GM18858 (cell line): ENCODE results near the gene USP8.

Experiments
- ATAC-seq: cut with Tn5 transposase; IDR thresholded peaks from one replicate; pipeline ENCODE4 v1.9.1; 2021; ENCODE audit not compliant: unreplicated experiment

The USP8 gene

GRCh38 chr15:50531766-50532165 is 107.6 kb downstream of the USP8 start:
- no peak for ATAC-seq

- no peak for ATAC-seq
Measured at GRCh38 chr15:50542887-50543210, 118.6 kb downstream of the USP8 start.

GRCh38 chr15:50543556-50543955 is 119.4 kb downstream of the USP8 start:
- no peak for ATAC-seq

GRCh38 chr15:50544368-50544767 is 120.2 kb downstream of the USP8 start:
- ATAC-seq = no peak

- ATAC-seq = no peak
Measured at GRCh38 chr15:50546566-50546965, 122.4 kb downstream of the USP8 start, which contains the start of gene USP50. TSS of gene USP50 (minus strand) at chr15:50546666. CDS start at chr15:50546525, 141 bp downstream.

GRCh38 chr15:50549326-50549725 is 125.1 kb downstream of the USP8 start:
- ATAC-seq = no peak

- ATAC-seq = no peak
Measured at GRCh38 chr15:50552238-50552637, 128.0 kb downstream of the USP8 start.

GRCh38 chr15:50556642-50557371 is 132.6 kb downstream of the USP8 start:
- ATAC-seq = no peak

- no peak for ATAC-seq
Measured at GRCh38 chr15:50558012-50558411, 133.8 kb downstream of the USP8 start.

GRCh38 chr15:50562735-50563640 is 138.8 kb downstream of the USP8 start:
- ATAC-seq = no peak

- no peak for ATAC-seq
Measured at GRCh38 chr15:50563756-50564155, 139.6 kb downstream of the USP8 start.
